ENCODE data around the gene NPLOC4. TPM values are rescaled to one million over a fixed set of nuclear protein-coding genes. Genes with fewer than 3 reads are reported as not detected.

NPLOC4 gene
- total and polyA plus RNA-seq, 2 of the 8 experiments (the other 6 are each of a cell fraction or from before 2014, with no cell fraction given), result 70.7 to 92.7 TPM

DNA sequence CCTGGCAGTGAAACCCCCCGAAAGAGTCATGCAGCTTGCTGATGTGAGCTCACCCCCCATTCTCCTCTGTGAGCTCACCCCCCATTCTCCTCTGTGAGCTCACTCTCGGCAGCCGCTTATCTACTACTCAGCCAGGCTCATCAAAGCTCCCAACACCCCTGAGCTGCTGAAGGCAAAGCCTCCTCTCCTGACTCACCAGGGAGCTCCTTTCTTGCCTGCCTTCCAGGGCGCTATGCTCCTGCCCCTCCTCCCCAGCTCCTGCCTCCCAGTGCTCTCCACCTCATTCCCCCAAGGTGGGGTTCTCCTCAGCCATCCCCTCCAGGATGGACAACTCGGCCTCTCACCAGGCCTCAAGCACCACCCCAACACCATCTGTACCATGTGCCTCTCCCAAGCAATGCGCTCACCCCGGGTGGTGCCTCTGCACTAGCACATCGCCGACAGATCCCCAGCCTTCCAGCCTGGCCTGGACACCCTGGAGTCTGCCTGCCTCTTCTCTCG is 57.0 kb downstream of the NPLOC4 start:
- POLR2A ChIA-PET (ENCODE audit: partially characterized antibody), result interaction anchor here (0.9 to 2.2 kb wide), 8 partner anchors 10 to 50 kb away, joined by 3 to 9 read pairs (median 4); partner anchors contain the start of gene FAAP100

More for the DNA sequence above, 57.0 kb downstream of the NPLOC4 start:
- Histone ChIP-seq H3K14ac (ENCODE audit: insufficient read length) (no peak overlapping the region), H3K18ac (ENCODE audit: extremely low read depth, low read length) (no peak overlapping the region), H3K9me3 (ENCODE audit: insufficient read depth in 2 of 2, low read depth in 1 of 2, low read length in 1 of 2) (no peaks in the 10 kb centered on the region), H3K27me3 (replicated peaks in 1 of 4; ENCODE audit: control insufficient read depth in 3 of 4, extremely low read depth in 1 of 4, insufficient read depth in 3 of 4, low read length in 3 of 4) (no peaks in the 10 kb centered on the region), H3K23me2 (ENCODE audit: low read depth, low read length) (no peaks in the 10 kb centered on the region), H3K23ac (ENCODE audit: insufficient read length) (no peak overlapping the region), H2BK120ac (replicated peaks; ENCODE audit: low read depth, low read length) (no peak overlapping the region), H3K56ac (replicated peaks; ENCODE audit: insufficient read length, low read depth, low read length) (no peak overlapping the region), H3K27ac (ENCODE audit: low read depth, low read length) (no peak overlapping the region), H2BK12ac (ENCODE audit: low read depth, low read length) (no peak overlapping the region), H3K4me3 (ENCODE audit: extremely low read depth in 1 of 4, insufficient read depth in 2 of 4, low read depth in 3 of 4, low read length in 4 of 4) (no peak overlapping the region), H3K36me3 (ENCODE audit: control insufficient read depth in 2 of 4, insufficient read depth in 4 of 4, low read length in 3 of 4) (peaks cover 6 to 17% (median 14%) of the 10 kb centered on the region in 4 experiments), H2BK5ac (ENCODE audit: low read depth, low read length) (peak overlapping the region; percentile 52; the same call in 1 of the 2 replicates), H2AK5ac (ENCODE audit: low read depth, low read length) (no peak overlapping the region), H2BK15ac (ENCODE audit: low read length) (no peak overlapping the region), H3K9ac (replicated peaks in 1 of 4; ENCODE audit: extremely low read depth in 1 of 4, low read depth in 3 of 4, low read length in 3 of 4) (no peak overlapping the region), H3K4ac (replicated peaks; ENCODE audit: insufficient read length, low read depth, low read length) (no peak overlapping the region), H3K4me2 (ENCODE audit: insufficient read depth in 1 of 2, low read depth in 2 of 2, low read length in 2 of 2) (no peak overlapping the region), H4K20me1 (replicated peaks in 1 of 2; ENCODE audit: control insufficient read depth in 1 of 2, insufficient read depth in 2 of 2, low read length in 2 of 2) (peaks cover 11 to 13% of the 10 kb centered on the region in 2 experiments), H4K8ac (ENCODE audit: extremely low read depth, insufficient read depth, low read length) (peak overlapping the region; percentile 31; the same call in 1 of the 2 replicates), H3K79me1 (ENCODE audit: low read depth, low read length) (peaks cover 6% of the 10 kb centered on the region), H2AFZ (ENCODE audit: low read length) (no peak overlapping the region), H4K91ac (replicated peaks; ENCODE audit: insufficient read length, low read length) (no peak overlapping the region), H2BK20ac (ENCODE audit: low read length) (no peak overlapping the region), H3K4me1 (replicated peaks in 1 of 4; ENCODE audit: control insufficient read depth in 3 of 4, insufficient read depth in 4 of 4, low read length in 3 of 4) (no peaks in the 10 kb centered on the region), H3K79me2 (ENCODE audit: control insufficient read depth in 1 of 2, insufficient read depth in 2 of 2, low read length in 2 of 2) (0 out of 4 replicates have a peak, but pooled peaks cover 0 to 2% of the 10 kb centered on the region in 2 experiments), H4K5ac (ENCODE audit: insufficient read length, low read depth, low read length) (no peak overlapping the region)
- FAIRE-seq (no peak), DNase-seq (ENCODE audit: low read depth in 1 of 2, low spot score in 2 of 2) (no peak)
- 94% methylated on average over 8 of the region's 10 CpGs; no CpG with 5 or more reads in 1 of the 2 experiments for WGBS, 2 experiments (ENCODE audit: extremely low coverage in 1 of 2, insufficient coverage in 1 of 2, insufficient read length in 1 of 2, insufficient replicate concordance in 2 of 2, low coverage in 1 of 2, low lambda C conversion rate in 2 of 2, missing lambda C conversion rate in 1 of 2)
- TF ChIP-seq SP2 (IDR thresholded peaks at IDR 0.05; ENCODE audit: low read length) (no peak), NRF1 (IDR thresholded peaks at IDR 0.05; ENCODE audit: low read depth, low read length) (no peak), SAP30 (IDR thresholded peaks at IDR 0.05; ENCODE audit: insufficient read depth, insufficient replicate concordance, low read length) (no peak), ZNF274 (IDR thresholded peaks at IDR 0.05; ENCODE audit: borderline replicate concordance, extremely low read depth, low read length) (no peak)
- CTCF ChIA-PET (ENCODE audit: partially characterized antibody), result interaction anchor here (0.7 to 5.1 kb wide), 4 partner anchors 21 to 325 kb away, joined by 3 to 31 read pairs (median 3); no protein-coding TSS in a partner anchor

Measured in H1 (cell line).